SH-SY5Y (cell line): Measurements from ENCODE around the gene CXorf38.

Experiments used
- GATA2 ChIP-seq: IDR thresholded peaks from 2 replicates; pipeline ENCODE4 v1.6.1; 2011; ENCODE audit warnings: mild to moderate bottlenecking, low read depth, low read length
- GATA3 ChIP-seq: IDR thresholded peaks from 2 replicates; pipeline ENCODE4 v1.6.1; 2011; ENCODE audit warnings: low read depth, mild to moderate bottlenecking, low read length, moderate library complexity

Gene CXorf38

DNA sequence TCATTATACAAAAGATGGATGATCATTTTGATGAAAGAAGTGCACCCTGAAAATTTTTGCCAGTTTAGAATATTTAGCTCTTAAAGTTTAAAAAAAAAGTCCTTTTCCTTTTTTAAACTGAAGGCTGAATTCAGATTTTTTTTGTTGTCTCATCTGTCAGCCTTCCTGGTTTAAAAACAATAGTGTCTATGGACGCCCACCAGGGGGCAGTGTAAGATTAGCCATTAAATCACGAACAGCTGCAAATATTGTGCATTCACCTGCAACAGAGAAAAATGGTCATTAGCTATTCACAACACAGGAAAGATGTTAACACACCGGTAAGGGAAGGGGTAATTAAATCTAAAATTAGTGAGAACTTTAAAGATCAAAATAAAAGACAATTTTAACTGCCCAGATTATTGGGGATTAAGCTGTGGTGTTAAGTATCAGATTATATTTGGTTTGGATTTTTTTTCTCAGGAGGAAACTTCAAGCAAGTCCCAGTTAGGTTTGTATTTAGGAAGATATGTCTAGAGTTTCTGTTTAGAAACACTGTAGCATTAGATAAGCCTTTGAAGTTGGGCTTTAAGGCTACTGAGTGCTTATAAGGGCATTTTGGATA lies 4.4 kb upstream of the CXorf38 start:
- TF ChIP-seq GATA2, result no peak
- no peak for TF ChIP-seq GATA3

- TF ChIP-seq GATA3, result no peak
Observed at GRCh38 chrX:40646489-40647306, 663 bp downstream of the CXorf38 start.

GRCh38 chrX:40644821-40645358 lies 2.5 kb downstream of the CXorf38 start:
- TF ChIP-seq GATA3 (no peak), GATA2 (no peak)

DNA sequence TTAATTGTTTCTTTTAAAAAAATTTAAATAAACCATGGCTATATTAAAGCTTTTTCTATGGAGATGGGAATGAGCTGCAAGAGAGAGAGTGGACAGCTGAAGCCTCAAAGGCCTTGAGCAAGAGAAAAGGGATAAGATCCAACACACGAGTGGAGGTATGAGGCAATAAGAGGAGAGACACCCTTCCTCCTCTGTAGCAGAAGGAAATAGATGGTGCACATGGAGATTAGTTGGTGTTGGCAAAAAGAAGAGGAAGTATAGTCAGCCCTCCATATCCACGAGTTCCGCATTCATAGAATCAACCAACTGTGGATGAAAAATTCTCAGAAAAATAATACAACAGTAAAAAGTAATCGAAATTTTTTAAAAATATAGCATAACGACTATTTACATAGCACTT lies 3.2 kb downstream of the CXorf38 start:
- no peak for TF ChIP-seq GATA3

- TF ChIP-seq GATA3, result no peak
- no peak for TF ChIP-seq GATA2
Observed at GRCh38 chrX:40637687-40638086, 9.7 kb downstream of the CXorf38 start.

DNA sequence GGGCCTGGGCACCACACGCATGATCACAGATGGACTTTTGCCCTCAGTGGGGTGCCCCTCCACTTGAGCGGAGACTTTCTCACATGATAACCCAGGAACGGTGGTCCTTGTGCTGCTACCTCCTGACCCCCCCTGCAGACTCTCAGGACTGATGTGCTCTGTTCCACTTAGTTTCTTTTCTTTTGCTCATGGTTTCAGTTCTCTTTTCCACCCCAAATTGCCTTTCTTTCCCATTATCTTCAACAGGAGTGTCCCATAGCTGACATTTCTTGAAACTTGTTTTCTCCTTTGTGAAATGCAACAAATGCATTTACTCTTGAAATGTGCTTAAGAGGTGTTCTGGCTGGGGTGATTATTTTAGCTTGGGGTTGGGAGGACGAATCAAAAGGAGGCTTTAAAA lies 15.2 kb downstream of the CXorf38 start:
- TF ChIP-seq GATA3 (no peak), GATA2 (no peak)

- no peak for TF ChIP-seq GATA2
- TF ChIP-seq GATA3, result no peak
Observed at GRCh38 chrX:40628506-40628905, 18.9 kb downstream of the CXorf38 start.

DNA sequence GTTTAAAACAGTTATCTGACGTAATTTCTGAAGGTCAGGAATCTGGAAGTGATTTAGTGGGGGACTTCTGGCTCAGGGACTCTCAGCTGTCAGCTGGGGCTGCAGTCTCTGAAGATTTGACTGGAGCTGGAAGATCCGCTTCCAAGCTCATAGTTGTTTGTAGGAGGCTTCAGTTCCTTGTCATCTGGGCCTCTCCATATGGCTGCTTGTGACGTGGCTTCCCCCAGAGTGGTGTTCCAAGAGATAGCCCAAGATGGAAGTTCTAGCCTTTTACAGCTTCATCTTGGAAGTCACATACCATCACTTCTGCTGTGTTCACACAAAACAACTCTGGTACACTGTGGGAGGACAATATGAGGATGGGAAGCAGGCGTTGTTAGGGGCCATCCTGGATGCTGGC lies 22.1 kb downstream of the CXorf38 start:
- no peak for TF ChIP-seq GATA2
- TF ChIP-seq GATA3, result no peak

GRCh38 chrX:40623665-40624064 lies 23.7 kb downstream of the CXorf38 start:
- no peak for TF ChIP-seq GATA2
- TF ChIP-seq GATA3, result no peak

- no peak for TF ChIP-seq GATA2
- no peak for TF ChIP-seq GATA3
Observed at GRCh38 chrX:40623139-40623536, 24.2 kb downstream of the CXorf38 start, which contains the start of gene MPC1L. Gene MPC1L, plus strand, starts transcription at chrX:40623428. Its CDS starts 138 bp downstream, at chrX:40623566.

DNA sequence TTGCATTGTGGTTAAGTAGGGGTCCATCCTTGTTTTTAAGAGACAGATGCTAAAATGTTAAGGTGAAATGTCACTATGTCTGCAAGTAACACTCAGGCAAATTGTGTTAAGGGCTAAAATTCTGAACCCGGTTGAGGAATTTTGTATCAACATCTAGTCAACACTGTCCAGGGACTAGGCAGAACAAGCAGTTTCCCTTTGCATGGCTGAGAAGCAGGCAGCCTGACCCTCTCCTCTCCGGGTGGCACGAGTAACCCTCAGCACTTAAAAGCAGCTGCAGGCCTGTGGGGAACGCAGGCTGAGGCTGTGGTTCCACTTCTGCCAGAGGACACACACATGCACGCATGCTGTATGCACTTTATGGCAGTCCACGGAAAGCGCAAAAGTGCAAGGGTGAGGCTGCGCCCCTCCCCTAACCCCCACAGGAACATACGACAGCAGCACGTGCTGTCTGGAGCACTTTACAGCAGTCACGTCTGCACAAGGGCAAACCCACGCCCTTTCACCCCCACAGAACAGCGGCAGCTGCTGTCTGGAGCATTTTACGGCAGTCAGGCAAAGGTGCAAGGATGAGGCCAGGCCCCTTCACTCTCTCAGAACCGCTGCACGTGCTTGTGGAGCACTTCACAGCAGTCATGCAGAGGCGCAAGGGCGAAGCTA lies 24.8 kb downstream of the CXorf38 start:
- no peak for TF ChIP-seq GATA3

DNA sequence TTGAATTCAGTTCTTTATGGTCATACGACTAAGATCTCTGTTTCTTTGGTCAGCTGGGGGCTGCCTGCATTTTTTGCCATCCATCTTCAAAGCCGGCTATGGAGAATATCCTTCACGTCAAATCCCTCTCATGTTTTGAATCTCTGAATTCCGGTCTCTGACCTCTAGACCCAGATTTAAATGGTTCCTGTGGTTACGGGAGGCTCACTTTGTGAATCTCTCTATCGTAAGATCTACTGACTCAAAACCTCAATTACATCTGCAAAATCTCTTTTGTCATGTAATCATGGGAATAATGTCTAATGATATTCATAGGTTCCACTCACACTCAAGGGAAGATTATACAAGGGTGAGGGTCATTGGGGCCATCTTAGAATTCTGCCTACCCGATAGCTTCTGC lies 29.8 kb downstream of the CXorf38 start:
- TF ChIP-seq GATA3 (no peak), GATA2 (no peak)

GRCh38 chrX:40615976-40616375 lies 31.4 kb downstream of the CXorf38 start:
- TF ChIP-seq GATA2, result no peak
- no peak for TF ChIP-seq GATA3

- no peak for TF ChIP-seq GATA2
- TF ChIP-seq GATA3, result no peak
Observed at GRCh38 chrX:40612511-40612910, 34.9 kb downstream of the CXorf38 start.

GRCh38 chrX:40607381-40607780 lies 40.0 kb downstream of the CXorf38 start:
- no peak for TF ChIP-seq GATA3
- no peak for TF ChIP-seq GATA2
